CD1c-positive myeloid dendritic cell (primary cell): Measurements from ENCODE around the gene SGCD.
"Not testable (repeated sequence)": the region's sequence is repeated elsewhere in the genome, so short reads cannot be mapped to it uniquely, and the experiment has no call there.

ENCODE experiments used
- DNase-seq: peaks from one replicate; pipeline ENCODE4 v3.0.0-alpha.2; 2016; ENCODE audit errors: extremely low spot score

SGCD gene

DNA sequence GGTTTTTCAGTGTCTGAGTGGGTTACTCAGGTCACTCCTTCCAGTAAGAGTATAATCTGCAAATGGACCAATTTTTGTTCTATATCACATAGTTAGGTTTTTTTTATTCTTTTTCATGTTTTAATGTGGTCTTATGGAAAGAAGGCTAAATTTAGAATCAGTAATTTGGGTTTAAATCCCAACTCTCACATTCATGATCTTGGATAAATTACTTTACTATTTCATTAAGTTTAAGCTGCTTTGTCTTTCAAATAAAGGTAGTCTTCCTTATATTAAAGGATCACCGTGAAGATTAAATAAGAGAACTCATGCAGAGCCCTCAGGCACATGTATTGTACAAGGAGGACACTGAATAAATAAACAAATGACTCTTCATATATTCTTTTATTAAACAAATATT, 234.7 kb downstream of the SGCD start:
- DNase-seq, result no peak

DNA sequence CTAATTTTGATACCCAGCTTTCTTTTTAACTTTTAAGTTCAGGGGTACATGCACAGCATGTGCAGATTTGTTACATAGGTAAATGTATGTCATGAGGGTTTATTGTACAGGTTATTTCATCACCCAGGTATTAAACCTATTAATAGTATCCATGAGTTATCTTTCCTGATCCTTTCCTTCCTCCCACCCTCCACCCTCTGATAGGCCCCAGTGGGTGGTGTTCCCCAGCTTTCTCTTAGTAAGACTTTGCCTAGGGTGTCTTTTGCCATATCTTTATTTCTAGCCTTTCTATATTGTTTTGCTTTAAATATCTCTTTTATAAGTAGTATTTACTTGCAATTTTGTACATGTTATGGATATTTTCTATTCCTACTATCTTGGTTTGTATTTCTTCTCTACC, 243.7 kb downstream of the SGCD start:
- no peak for DNase-seq

- no peak for DNase-seq
These were observed 254.8 kb downstream of the SGCD start for GRCh38 chr5:156581725-156582124.

DNA sequence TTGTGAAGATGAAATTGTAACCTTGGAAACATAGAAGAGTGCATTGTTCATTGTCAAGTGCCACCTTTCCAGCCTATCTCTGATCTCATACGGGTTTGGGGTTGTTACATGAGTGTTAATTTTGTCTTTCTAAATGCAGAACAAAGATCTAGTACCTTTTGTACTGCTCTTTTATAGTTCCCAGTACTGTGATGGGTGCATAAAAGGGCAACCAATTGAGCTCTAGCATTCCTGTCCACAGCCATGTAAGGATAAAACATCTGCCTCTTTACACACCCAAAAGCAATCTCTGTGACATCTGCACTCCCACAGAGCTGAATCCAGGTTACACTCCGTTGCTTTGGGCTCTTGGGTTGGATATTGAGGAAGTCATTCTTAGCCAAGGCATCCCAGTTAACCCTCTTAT, 255.2 kb downstream of the SGCD start:
- DNase-seq, result no peak

DNA sequence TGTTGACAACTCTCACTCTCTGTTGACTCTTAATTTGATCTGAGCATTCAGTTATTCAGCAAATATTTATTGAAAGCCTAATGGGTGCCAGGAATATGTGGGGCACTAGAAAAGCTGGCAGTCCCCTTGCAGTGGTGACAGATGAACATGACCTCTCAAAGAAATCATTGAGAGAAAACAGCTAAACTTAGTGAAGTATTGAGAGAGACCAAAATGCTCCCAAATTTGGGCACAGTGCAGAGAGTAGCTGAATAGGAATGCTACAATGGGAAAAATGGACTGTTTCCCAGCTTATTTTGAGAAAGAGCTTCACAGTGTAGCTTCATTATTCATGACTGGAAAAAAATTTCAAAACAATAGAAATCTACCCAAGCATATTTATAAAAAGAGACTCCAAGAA, 257.9 kb downstream of the SGCD start:
- no peak for DNase-seq

- DNase-seq, result no peak
These were observed 259.0 kb downstream of the SGCD start for GRCh38 chr5:156585999-156586398.

GRCh38 chr5:156587012-156587411, 260.0 kb downstream of the SGCD start:
- DNase-seq, result no peak

- DNase-seq, result no peak
These were observed 261.3 kb downstream of the SGCD start for GRCh38 chr5:156588306-156588705.

- no peak for DNase-seq
These were observed 262.4 kb downstream of the SGCD start for GRCh38 chr5:156589104-156589945.

DNA sequence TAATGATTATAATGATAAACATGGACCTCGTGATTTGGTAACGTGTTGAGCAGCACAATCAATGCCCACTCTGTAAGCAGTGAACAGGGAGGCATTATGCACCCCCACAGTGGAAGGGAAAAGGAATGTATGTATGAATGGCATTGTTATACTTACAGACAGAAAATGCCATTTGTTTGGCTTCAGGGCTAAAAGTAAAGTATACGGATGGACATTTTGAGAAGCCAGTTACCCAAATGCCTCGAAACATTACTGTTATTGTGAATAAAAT, 262.9 kb downstream of the SGCD start:
- no peak for DNase-seq

GRCh38 chr5:156590978-156591377, 264.0 kb downstream of the SGCD start:
- no peak for DNase-seq

DNA sequence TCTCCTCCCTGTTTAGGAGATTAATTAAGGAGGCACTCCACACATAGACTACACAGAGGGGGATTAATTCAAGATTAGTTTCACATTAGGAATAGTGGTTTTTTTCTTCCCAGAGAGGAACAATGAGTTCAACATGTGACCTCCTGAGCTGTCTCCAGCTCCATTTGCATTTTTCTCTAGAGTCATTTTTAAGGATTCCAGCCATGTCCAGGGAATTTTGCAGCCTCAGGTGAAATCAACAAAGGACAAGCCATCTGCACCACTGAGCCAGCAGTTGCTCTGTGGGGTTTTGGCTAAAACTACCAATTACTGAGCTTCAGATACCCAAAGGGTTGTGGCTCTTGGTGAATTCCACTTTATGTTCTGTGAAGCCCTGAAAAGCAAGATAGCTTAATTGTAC, 264.7 kb downstream of the SGCD start:
- DNase-seq, result no peak

- no peak for DNase-seq
These were observed 266.6 kb downstream of the SGCD start for GRCh38 chr5:156593546-156593945.

DNA sequence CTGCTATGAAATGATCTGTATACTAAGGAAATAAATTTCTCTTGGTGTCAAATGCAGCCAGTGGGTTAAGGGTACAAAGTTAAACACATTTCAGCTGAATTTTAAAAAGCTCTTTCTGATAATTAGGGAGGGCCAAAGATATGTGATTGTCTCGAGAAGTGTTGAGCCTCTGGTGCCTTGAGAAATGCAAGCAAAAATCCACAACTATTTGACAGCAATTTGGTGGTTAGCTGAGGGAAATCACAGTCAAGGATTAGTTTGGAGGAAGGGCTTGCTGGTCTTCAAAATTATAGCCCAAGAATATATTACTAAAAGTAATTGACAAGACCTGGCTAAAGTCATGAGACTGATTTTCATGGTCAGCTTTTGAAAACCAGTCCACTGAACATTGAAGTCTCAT, 267.4 kb downstream of the SGCD start:
- no peak for DNase-seq

DNA sequence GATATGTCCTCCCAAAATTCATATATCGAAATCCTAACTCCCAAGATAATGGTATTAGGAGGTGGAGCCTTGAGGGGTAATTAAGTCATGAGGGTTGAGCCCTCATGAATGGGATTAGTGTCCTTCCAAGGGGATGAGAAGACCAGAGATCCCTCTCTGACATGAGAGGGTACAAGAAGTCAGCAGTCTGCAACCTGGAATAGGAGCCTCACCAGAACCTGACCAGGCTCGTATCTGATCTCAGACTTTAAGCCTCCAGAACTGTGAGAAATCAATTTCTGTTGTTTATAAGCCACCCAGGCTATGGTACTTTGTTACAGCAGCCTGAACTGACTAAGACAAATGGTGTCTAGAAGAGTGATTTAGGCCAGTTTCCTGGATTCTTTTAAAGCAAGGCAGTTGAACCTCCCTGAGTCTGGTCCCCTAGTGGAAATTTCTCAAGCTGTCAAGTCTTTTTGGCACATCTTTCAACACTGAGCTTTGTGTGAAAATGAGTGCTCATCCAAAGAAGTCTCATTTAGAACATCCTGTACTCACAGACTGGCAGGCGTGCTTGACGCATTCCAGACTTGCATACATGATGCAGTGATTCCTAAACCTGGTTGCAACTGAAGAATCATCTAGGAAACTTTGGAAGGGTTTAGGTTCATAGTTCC, 268.3 kb downstream of the SGCD start:
- no peak for DNase-seq

GRCh38 chr5:156597276-156597675, 270.3 kb downstream of the SGCD start:
- DNase-seq, result no peak

DNA sequence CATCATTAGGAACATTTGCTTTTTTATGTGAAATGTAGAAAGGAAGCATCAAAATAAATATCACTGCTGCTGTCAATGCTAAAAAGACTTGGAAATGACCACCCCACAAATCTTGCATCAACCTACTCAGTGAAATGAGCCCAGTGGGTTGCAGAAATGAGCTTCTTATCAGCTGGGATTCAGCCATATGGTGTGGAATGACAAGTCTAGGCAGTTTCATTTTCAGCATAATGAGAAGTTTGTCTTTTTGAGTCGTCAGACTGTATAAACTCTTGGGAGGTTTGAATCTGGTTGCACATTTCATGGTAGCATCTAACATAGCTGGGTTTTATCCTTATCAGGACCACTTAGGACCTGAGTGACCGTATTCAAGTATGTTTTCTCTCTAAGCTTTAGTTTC, 272.0 kb downstream of the SGCD start:
- no peak for DNase-seq

GRCh38 chr5:156610582-156610981, 283.6 kb downstream of the SGCD start:
- not testable (repeated sequence) for DNase-seq

- DNase-seq, result no peak
These were observed 288.9 kb downstream of the SGCD start for GRCh38 chr5:156615901-156616300.

DNA sequence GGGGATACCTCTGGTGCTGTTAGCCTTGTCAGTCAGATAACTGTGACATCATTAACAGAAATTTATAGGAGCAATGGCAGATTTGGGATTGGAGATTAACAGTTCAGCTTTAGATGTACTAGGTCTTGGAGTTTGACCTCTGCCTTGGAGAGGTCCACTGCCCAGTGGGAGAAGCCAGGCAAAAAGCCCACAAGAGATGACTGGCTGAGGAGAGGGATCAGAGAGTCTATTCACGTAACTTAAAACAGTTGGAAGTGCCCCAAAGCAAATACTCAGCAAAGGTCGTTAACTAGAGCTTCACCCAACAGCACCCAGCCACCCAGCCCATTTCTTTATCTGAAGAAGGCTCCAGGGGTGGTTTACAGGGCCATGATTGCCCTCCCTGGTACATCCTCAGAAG, 290.5 kb downstream of the SGCD start:
- no peak for DNase-seq

DNA sequence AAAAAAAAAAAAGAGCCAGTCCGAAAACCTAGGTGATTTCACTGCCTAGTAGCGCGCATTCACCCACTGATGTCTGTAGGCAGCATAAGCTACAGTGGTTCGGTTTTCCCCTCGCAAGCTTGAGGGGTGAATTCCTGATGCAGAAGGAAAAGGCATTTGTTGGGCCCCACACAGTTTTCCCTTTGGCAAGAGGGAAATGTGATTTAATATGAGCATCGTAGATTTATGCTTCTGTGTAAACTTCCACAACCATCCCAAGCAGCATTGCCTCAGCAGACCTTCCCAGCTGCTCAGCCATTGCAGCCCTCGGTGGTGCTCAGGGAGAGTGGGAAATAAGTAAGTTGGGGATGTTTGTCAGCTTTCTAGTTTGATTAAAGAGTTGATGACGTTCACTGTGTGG, 291.6 kb downstream of the SGCD start:
- no peak for DNase-seq

GRCh38 chr5:156621719-156622118, 294.8 kb downstream of the SGCD start:
- DNase-seq, result no peak

GRCh38 chr5:156623381-156624040, 296.5 kb downstream of the SGCD start:
- no peak for DNase-seq
